H1 (cell line): ENCODE measurements around the gene NARS2. TPM values are rescaled to one million over a fixed set of nuclear protein-coding genes. Genes with fewer than 3 reads are reported as not detected.

Source experiments
- CTCF ChIA-PET: fragments of 300-600 bp; sonication (Branson Sonifier 250); formaldehyde crosslinking; loops from one replicate; lab custom pipeline; 2021; ENCODE audit not compliant: partially characterized antibody; lab: Charles Lee
- POLR2A ChIA-PET: fragments of 300-600 bp; sonication (Branson Sonifier 250); formaldehyde crosslinking; loops from one replicate; lab custom pipeline; 2021; ENCODE audit warnings: inconsistent platforms; ENCODE audit not compliant: partially characterized antibody; lab: Charles Lee
- DNase-seq, 2 experiments: peaks; one replicate each; pipeline versions ENCODE4 v3.0.0 to v3.0.0-alpha.2; 2010 to 2022; ENCODE audit warnings: low spot score in 2 of 2, low read depth in 1 of 2, mixed read lengths in 1 of 2
- FAIRE-seq: peaks from 2 replicates; lab custom pipeline; 2011; peaks lifted over from hg19 to GRCh38; lab: Jason Lieb, UNC
- H2AFZ ChIP-seq: 2 replicates; pipeline ENCODE4 v1.8.1; 2012; ENCODE audit warnings: low read length, inconsistent platforms
- H2AK5ac ChIP-seq: 2 replicates; pipeline ENCODE4 v1.6.1; 2013; ENCODE audit warnings: low read depth, low read length
- H2BK120ac ChIP-seq: replicated peaks from 2 replicates; pipeline ENCODE3; 2013; ENCODE audit warnings: low read depth, low read length, inconsistent platforms
- H2BK12ac ChIP-seq: 2 replicates; pipeline ENCODE4 v1.6.1; 2013; ENCODE audit warnings: low read depth, low read length
- H2BK15ac ChIP-seq: 2 replicates; pipeline ENCODE4 v1.6.1; 2013; ENCODE audit warnings: low read length
- H2BK20ac ChIP-seq: 2 replicates; pipeline ENCODE4 v1.6.1; 2013; ENCODE audit warnings: low read length
- H2BK5ac ChIP-seq: 2 replicates; pipeline ENCODE4 v1.6.1; 2013; ENCODE audit warnings: low read depth, low read length
- H3K14ac ChIP-seq: 2 replicates; pipeline ENCODE4 v1.6.1; 2013; ENCODE audit warnings: inconsistent platforms; ENCODE audit not compliant: insufficient read length
- H3K18ac ChIP-seq: 2 replicates; pipeline ENCODE4 v1.6.1; 2013; ENCODE audit warnings: low read length; ENCODE audit errors: extremely low read depth
- H3K23ac ChIP-seq: 2 replicates; pipeline ENCODE4 v1.6.1; 2013; ENCODE audit warnings: inconsistent platforms; ENCODE audit not compliant: insufficient read length
- H3K23me2 ChIP-seq: 2 replicates; pipeline ENCODE4 v1.6.1; 2013; ENCODE audit warnings: low read depth, low read length
- H3K27ac ChIP-seq: 2 replicates; pipeline ENCODE4 v1.6.1; 2011; ENCODE audit warnings: low read depth, low read length, inconsistent platforms
- H3K27me3 ChIP-seq, 4 experiments: replicated peaks in 1 of 4; 1 replicate in 1 of 4; 2 replicates in 3 of 4; pipeline versions ENCODE4 v1.6.1 to v1.8.1; 2011 to 2013; ENCODE audit warnings: low read length in 3 of 4, mild to moderate bottlenecking in 3 of 4, inconsistent platforms in 2 of 4, mixed read lengths in 2 of 4, moderate library complexity in 1 of 4; ENCODE audit not compliant: control insufficient read depth in 3 of 4, insufficient read depth in 3 of 4; ENCODE audit errors: extremely low read depth in 1 of 4
- H3K36me3 ChIP-seq, 4 experiments: 2 replicates each; pipeline versions ENCODE4 v1.6.1 to v1.8.1; 2011 to 2013; ENCODE audit warnings: mild to moderate bottlenecking in 4 of 4, low read length in 3 of 4, moderate library complexity in 2 of 4, control low read depth in 1 of 4, inconsistent platforms in 1 of 4; ENCODE audit not compliant: insufficient read depth in 4 of 4, control insufficient read depth in 2 of 4
- H3K4ac ChIP-seq: replicated peaks from 2 replicates; pipeline ENCODE3; 2013; ENCODE audit warnings: low read length, low read depth, mixed read lengths, inconsistent platforms; ENCODE audit not compliant: insufficient read length
- H3K4me1 ChIP-seq, 4 experiments: replicated peaks in 1 of 4; 1 replicate in 1 of 4; 2 replicates in 3 of 4; pipeline versions ENCODE4 v1.6.1 to v1.8.1; 2011 to 2013; ENCODE audit warnings: low read length in 3 of 4, inconsistent platforms in 2 of 4, mixed read lengths in 1 of 4; ENCODE audit not compliant: insufficient read depth in 4 of 4, control insufficient read depth in 3 of 4
- H3K4me2 ChIP-seq, 2 experiments: 2 replicates each; pipeline versions ENCODE4 v1.6.1 to v1.8.1; 2011 to 2013; ENCODE audit warnings: low read depth in 2 of 2, low read length in 2 of 2, control low read depth in 1 of 2, inconsistent platforms in 1 of 2, mild to moderate bottlenecking in 1 of 2; ENCODE audit not compliant: insufficient read depth in 1 of 2
- H3K4me3 ChIP-seq, 4 experiments: fragments of 200-600, 300-600 bp in 1 of 4; sonication (generic), shearing (Covaris generic), sonication (Bioruptor Twin) in 1 of 4; 2 replicates each; pipeline versions ENCODE4 v1.5.1 to v1.8.1; 2011 to 2016; ENCODE audit warnings: low read length in 4 of 4, low read depth in 3 of 4, control low read depth in 2 of 4, inconsistent platforms in 2 of 4, mild to moderate bottlenecking in 2 of 4, mixed read lengths in 1 of 4, moderate library complexity in 1 of 4; ENCODE audit not compliant: insufficient read depth in 2 of 4; ENCODE audit errors: extremely low read depth in 1 of 4
- H3K56ac ChIP-seq: replicated peaks from 2 replicates; pipeline ENCODE3; 2013; ENCODE audit warnings: low read depth, mild to moderate bottlenecking, mixed read lengths, low read length, inconsistent platforms; ENCODE audit not compliant: insufficient read length
- H3K79me1 ChIP-seq: 2 replicates; pipeline ENCODE4 v1.6.1; 2013; ENCODE audit warnings: low read depth, low read length, control low read depth
- H3K79me2 ChIP-seq, 2 experiments: 2 replicates each; pipeline versions ENCODE4 v1.6.1 to v1.8.1; 2012 to 2013; ENCODE audit warnings: low read length in 2 of 2, mild to moderate bottlenecking in 2 of 2, inconsistent platforms in 1 of 2; ENCODE audit not compliant: insufficient read depth in 2 of 2, control insufficient read depth in 1 of 2
- H3K9ac ChIP-seq, 4 experiments: replicated peaks in 1 of 4; 1 replicate in 1 of 4; 2 replicates in 3 of 4; pipeline versions ENCODE4 v1.6.1 to v1.8.1; 2011 to 2013; ENCODE audit warnings: low read depth in 3 of 4, low read length in 3 of 4, control low read depth in 2 of 4, mild to moderate bottlenecking in 2 of 4, moderate library complexity in 2 of 4, inconsistent platforms in 1 of 4; ENCODE audit errors: extremely low read depth in 1 of 4
- H3K9me3 ChIP-seq, 2 experiments: 2 replicates each; pipeline versions ENCODE4 v1.6.1 to v1.8.1; 2012 to 2013; ENCODE audit warnings: mild to moderate bottlenecking in 2 of 2, moderate library complexity in 2 of 2, control low read depth in 1 of 2, inconsistent platforms in 1 of 2, low read depth in 1 of 2, low read length in 1 of 2, mixed read lengths in 1 of 2; ENCODE audit not compliant: insufficient read depth in 2 of 2
- H4K20me1 ChIP-seq, 2 experiments: replicated peaks in 1 of 2; 2 replicates each; pipeline versions ENCODE3 to v1.8.1; 2011 to 2013; ENCODE audit warnings: inconsistent platforms in 2 of 2, low read length in 2 of 2, mild to moderate bottlenecking in 1 of 2; ENCODE audit not compliant: insufficient read depth in 2 of 2, control insufficient read depth in 1 of 2
- H4K5ac ChIP-seq: 2 replicates; pipeline ENCODE4 v1.6.1; 2013; ENCODE audit warnings: low read length, low read depth, mixed read lengths, inconsistent platforms; ENCODE audit not compliant: insufficient read length
- H4K8ac ChIP-seq: 2 replicates; pipeline ENCODE4 v1.8.0; 2013; ENCODE audit warnings: mild to moderate bottlenecking, moderate library complexity, low read length, inconsistent platforms; ENCODE audit not compliant: insufficient read depth; ENCODE audit errors: extremely low read depth
- H4K91ac ChIP-seq: replicated peaks from 2 replicates; pipeline ENCODE3; 2013; ENCODE audit warnings: low read length, mixed read lengths, inconsistent platforms; ENCODE audit not compliant: insufficient read length
- ATF3 ChIP-seq: IDR thresholded peaks from 2 replicates; pipeline ENCODE4 v1.6.1; 2011; ENCODE audit warnings: low read depth, mild to moderate bottlenecking, low read length; ENCODE audit not compliant: insufficient read depth
- CHD1 ChIP-seq: IDR thresholded peaks from 2 replicates; pipeline ENCODE4 v1.6.1; 2012; ENCODE audit warnings: low read depth, low read length, improper control_type of control experiment
- EP300 ChIP-seq, 2 experiments: IDR thresholded peaks; 1 replicate in 1 of 2; 2 replicates in 1 of 2; pipeline ENCODE4 v1.6.1; 2011 to 2012; ENCODE audit warnings: low read depth in 2 of 2, low read length in 2 of 2, mild to moderate bottlenecking in 2 of 2, borderline replicate concordance in 1 of 2, inconsistent platforms in 1 of 2, moderate library complexity in 1 of 2
- HDAC2 ChIP-seq, 2 experiments: fragments of 300-600 bp in 1 of 2; sonication (generic) in 1 of 2; IDR thresholded peaks; 2 replicates each; pipeline ENCODE4 v1.6.1; 2011 to 2012; ENCODE audit warnings: low read depth in 2 of 2, low read length in 2 of 2, mild to moderate bottlenecking in 2 of 2, moderate library complexity in 2 of 2, borderline replicate concordance in 1 of 2, inconsistent platforms in 1 of 2
- KDM4A ChIP-seq: IDR thresholded peaks from one replicate; pipeline ENCODE4 v1.7.1; 2012; ENCODE audit warnings: low read depth, mild to moderate bottlenecking, moderate library complexity, low read length, inconsistent platforms; ENCODE audit not compliant: severe bottlenecking
- KDM5A ChIP-seq: fragments of 200-600 bp; IDR thresholded peaks from 2 replicates; pipeline ENCODE4 v1.7.1; 2012; ENCODE audit warnings: mild to moderate bottlenecking, low read length, inconsistent platforms, mixed read lengths
- MAFK ChIP-seq: IDR thresholded peaks from 2 replicates; pipeline ENCODE4 v1.6.1; 2012; ENCODE audit warnings: low read depth, mild to moderate bottlenecking, improper control_type of control experiment, low read length
- NRF1 ChIP-seq: IDR thresholded peaks from 2 replicates; pipeline ENCODE4 v1.6.1; 2011; ENCODE audit warnings: mild to moderate bottlenecking, low read depth, low read length, improper control_type of control experiment
- RAD21 ChIP-seq, 2 experiments: IDR thresholded peaks in 1 of 2; conservative IDR thresholded peaks in 1 of 2; 2 replicates each; pipeline ENCODE4 v1.6.1; 2011; ENCODE audit warnings: low read depth in 2 of 2, low read length in 2 of 2, improper control_type of control experiment in 1 of 2, inconsistent platforms in 1 of 2, mild to moderate bottlenecking in 1 of 2, moderate library complexity in 1 of 2
- SIX5 ChIP-seq: IDR thresholded peaks from 2 replicates; pipeline ENCODE4 v1.6.1; 2011; ENCODE audit warnings: mild to moderate bottlenecking, low read depth, low read length
- SP1 ChIP-seq: IDR thresholded peaks from 2 replicates; pipeline ENCODE4 v1.6.1; 2011; ENCODE audit warnings: low read depth, low read length
- WGBS, 2 experiments: shearing (Covaris generic) in 1 of 2; methylation state at CpG; one replicate each; pipeline versions ENCODE4 v1.1.6 to v1.1.7; 2013 to 2015; ENCODE audit warnings: low lambda C conversion rate in 2 of 2, mixed read lengths in 2 of 2, inconsistent platforms in 1 of 2, low coverage in 1 of 2, missing lambda C conversion rate in 1 of 2; ENCODE audit not compliant: insufficient replicate concordance in 2 of 2, insufficient coverage in 1 of 2, insufficient read length in 1 of 2; ENCODE audit errors: extremely low coverage in 1 of 2, missing lambda C conversion rate in 1 of 2; 5-methylcytosine and 5-hydroxymethylcytosine counted together
- polyA plus RNA-seq, 7 experiments: library from polyadenylated mRNA; depleted of rRNA in 3 of 7; stranded (reverse) in 5 of 7; unstranded in 2 of 7; fragments of >200 nt in 5 of 7; fragments of 200-250 nt in 2 of 7; gene quantifications; 1 replicate in 5 of 7; 2 replicates in 1 of 7; 4 replicates in 1 of 7; pipeline versions ENCODE4 v1.2.1 to v1.2.3, GENCODE V29; 2011 to 2013; ENCODE audit warnings: missing spikeins in 2 of 7, mixed read lengths in 2 of 7
- total RNA-seq: library from RNA; stranded (reverse); fragmentation: NEBNext Ultra II Directional; extraction: Animal tissue kit (Norgen Biotek cat#: 25700); gene quantifications from 2 replicates; pipeline ENCODE4 v1.2.1, GENCODE V29; 2021
- TF ChIP-seq, protein P1 (sequence below): IDR thresholded peaks from 2 replicates; pipeline ENCODE4 v1.6.1; 2011; ENCODE audit warnings: low read length, improper control_type of control experiment

Gene NARS2
- total and polyA plus RNA-seq, 2 of the 8 experiments (the other 6 are each of a cell fraction or from before 2014, with no cell fraction given) = 26.2 to 51.6 TPM

- no peak overlapping the region for H4K8ac ChIP-seq
- H3K56ac ChIP-seq = no peak overlapping the region
- no peak overlapping the region for H2BK5ac ChIP-seq
- no peak overlapping the region for H3K14ac ChIP-seq
- ChIA-PET POLR2A (interaction anchor here (1.0 kb wide), 1 partner anchor 11 kb away, joined by 3 read pairs; no protein-coding TSS in a partner anchor), CTCF (interaction anchor here (1.8 kb wide), 1 partner anchor 9 kb away, joined by 5 read pairs; no protein-coding TSS in a partner anchor)
- H2BK120ac ChIP-seq = no peak overlapping the region
- H3K79me2 ChIP-seq = no peaks in the 10 kb centered on the region
- no peak overlapping the region for H2BK12ac ChIP-seq
- 86% methylated on average over 3 of the region's 3 CpGs; no CpG with 5 or more reads in 1 of the 2 experiments for WGBS, 2 experiments
- H3K4me3 ChIP-seq = no peak overlapping the region
- FAIRE-seq (no peak), DNase-seq (no peak)
- no peaks in the 10 kb centered on the region for H3K79me1 ChIP-seq
- H3K4me1 ChIP-seq = no peaks in the 10 kb centered on the region
- H4K91ac ChIP-seq = no peak overlapping the region
- H4K5ac ChIP-seq = no peak overlapping the region
- no peak overlapping the region for H2BK20ac ChIP-seq
- H2BK15ac ChIP-seq = no peak overlapping the region
- H3K4ac ChIP-seq = no peak overlapping the region
- H3K9me3 ChIP-seq = no peaks in the 10 kb centered on the region
- no peak overlapping the region for H3K27ac ChIP-seq
- peaks cover 2 to 7% (median 4%) of the 10 kb centered on the region in 4 experiments; a peak in 4 of 8 replicates for H3K36me3 ChIP-seq
- no peaks in the 10 kb centered on the region for H3K27me3 ChIP-seq
- H2AFZ ChIP-seq = no peak overlapping the region
- H3K23me2 ChIP-seq = no peaks in the 10 kb centered on the region
- H3K23ac ChIP-seq = no peak overlapping the region
- H3K18ac ChIP-seq = no peak overlapping the region
- H2AK5ac ChIP-seq = no peak overlapping the region
- H4K20me1 ChIP-seq = no peaks in the 10 kb centered on the region
- H3K4me2 ChIP-seq = no peak overlapping the region
- H3K9ac ChIP-seq = no peak overlapping the region
- TF ChIP-seq ATF3 (no peak), SP1 (no peak), KDM5A (no peak), CHD1 (no peak), MAFK (no peak), RAD21 (IDR thresholded peaks at IDR 0.05 in 1 of 2, conservative IDR thresholded peaks at IDR 0.05 in 1 of 2; ENCODE audit: low read depth in 2 of 2, low read length in 2 of 2) (no peak), KDM4A (no peak), EP300 (IDR thresholded peaks at IDR 0.05; ENCODE audit: borderline replicate concordance in 1 of 2, low read depth in 2 of 2, low read length in 2 of 2) (no peak), NRF1 (no peak), SIX5 (no peak), HDAC2 (IDR thresholded peaks at IDR 0.05; ENCODE audit: borderline replicate concordance in 1 of 2, low read depth in 2 of 2, low read length in 2 of 2) (no peak)
- TF ChIP-seq, protein P1, sequence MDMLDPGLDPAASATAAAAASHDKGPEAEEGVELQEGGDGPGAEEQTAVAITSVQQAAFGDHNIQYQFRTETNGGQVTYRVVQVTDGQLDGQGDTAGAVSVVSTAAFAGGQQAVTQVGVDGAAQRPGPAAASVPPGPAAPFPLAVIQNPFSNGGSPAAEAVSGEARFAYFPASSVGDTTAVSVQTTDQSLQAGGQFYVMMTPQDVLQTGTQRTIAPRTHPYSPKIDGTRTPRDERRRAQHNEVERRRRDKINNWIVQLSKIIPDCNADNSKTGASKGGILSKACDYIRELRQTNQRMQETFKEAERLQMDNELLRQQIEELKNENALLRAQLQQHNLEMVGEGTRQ = no peak
Measured at GRCh38 chr11:78472382-78472781, 102.3 kb downstream of the NARS2 start.
